H1 (cell line): ENCODE data around the gene SND1. TPM values are rescaled to one million over a fixed set of nuclear protein-coding genes. Genes with fewer than 3 reads are reported as not detected.

Experiments
- polyA plus RNA-seq, 7 experiments: library from polyadenylated mRNA; depleted of rRNA in 3 of 7; stranded (reverse) in 5 of 7; unstranded in 2 of 7; fragments of >200 nt in 5 of 7; fragments of 200-250 nt in 2 of 7; gene quantifications; 1 replicate in 5 of 7; 2 replicates in 1 of 7; 4 replicates in 1 of 7; pipeline versions ENCODE4 v1.2.1 to v1.2.3, GENCODE V29; 2011 to 2013; ENCODE audit warnings: missing spikeins in 2 of 7, mixed read lengths in 2 of 7
- total RNA-seq: library from RNA; stranded (reverse); fragmentation: NEBNext Ultra II Directional; extraction: Animal tissue kit (Norgen Biotek cat#: 25700); gene quantifications from 2 replicates; pipeline ENCODE4 v1.2.1, GENCODE V29; 2021
- TF ChIP-seq, protein P1 (sequence below): IDR thresholded peaks from 2 replicates; pipeline ENCODE4 v1.6.1; 2012; ENCODE audit warnings: low read length, inconsistent platforms

Gene SND1
- total and polyA plus RNA-seq, 2 of the 8 experiments (the other 6 are each of a cell fraction or from before 2014, with no cell fraction given), result 122 to 290 TPM

DNA sequence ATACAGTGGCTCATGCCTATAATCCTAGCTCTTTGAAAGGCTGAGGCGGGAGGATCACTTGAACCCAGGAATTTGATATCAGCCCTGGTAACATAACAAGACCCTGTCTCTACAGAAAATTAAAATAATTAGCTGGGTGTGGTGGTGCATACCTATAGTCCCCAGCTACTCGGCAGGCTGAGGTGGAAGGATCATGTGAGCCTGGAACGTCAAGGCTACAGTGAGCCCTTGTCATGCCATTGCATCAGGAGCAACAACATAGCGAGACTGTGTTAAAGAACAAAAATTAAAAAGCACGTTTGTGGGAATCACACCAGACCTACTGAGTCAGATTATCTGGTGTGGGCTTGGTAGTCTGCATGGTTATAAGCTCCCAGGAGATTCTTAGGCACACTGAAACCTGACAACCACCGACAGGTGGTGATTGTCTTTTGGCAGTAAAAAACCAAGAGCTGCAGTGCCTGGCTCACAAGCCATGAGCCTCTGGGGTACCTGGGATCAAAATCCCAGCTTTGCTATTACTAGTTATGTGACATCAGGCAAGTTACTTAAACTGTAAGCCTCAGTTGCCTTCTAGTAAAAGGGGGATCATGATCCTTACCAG, 146.9 kb downstream of the SND1 start (continued):
- TF ChIP-seq, protein P1, sequence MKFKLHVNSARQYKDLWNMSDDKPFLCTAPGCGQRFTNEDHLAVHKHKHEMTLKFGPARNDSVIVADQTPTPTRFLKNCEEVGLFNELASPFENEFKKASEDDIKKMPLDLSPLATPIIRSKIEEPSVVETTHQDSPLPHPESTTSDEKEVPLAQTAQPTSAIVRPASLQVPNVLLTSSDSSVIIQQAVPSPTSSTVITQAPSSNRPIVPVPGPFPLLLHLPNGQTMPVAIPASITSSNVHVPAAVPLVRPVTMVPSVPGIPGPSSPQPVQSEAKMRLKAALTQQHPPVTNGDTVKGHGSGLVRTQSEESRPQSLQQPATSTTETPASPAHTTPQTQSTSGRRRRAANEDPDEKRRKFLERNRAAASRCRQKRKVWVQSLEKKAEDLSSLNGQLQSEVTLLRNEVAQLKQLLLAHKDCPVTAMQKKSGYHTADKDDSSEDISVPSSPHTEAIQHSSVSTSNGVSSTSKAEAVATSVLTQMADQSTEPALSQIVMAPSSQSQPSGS, result no peak
